HepG2 (cell line): Measurements from ENCODE around the gene R3HDM4. TPM values are rescaled to one million over a fixed set of nuclear protein-coding genes. Genes with fewer than 3 reads are reported as not detected.

ENCODE experiments used
- DNMT3B ChIP-seq: conservative IDR thresholded peaks from 2 replicates; pipeline ENCODE4 v1.6.1; 2016; ENCODE audit warnings: missing biosample characterization, control low read depth
- EEA1 ChIP-seq: sonication (generic); formaldehyde crosslinking; IDR thresholded peaks from 2 replicates; pipeline ENCODE4 v1.5.1; 2020; ENCODE audit warnings: mild to moderate bottlenecking, missing genetic modification reagents, borderline replicate concordance
- FOXK2 ChIP-seq: fragments of 450-650 bp; IDR thresholded peaks from 2 replicates; pipeline ENCODE4 v1.6.1; 2016
- GPN1 ChIP-seq: sonication (generic); formaldehyde crosslinking; IDR thresholded peaks from 2 replicates; pipeline ENCODE4 v1.5.1; 2020; ENCODE audit warnings: missing genetic modification reagents, borderline replicate concordance
- KLF12 ChIP-seq: sonication (generic); formaldehyde crosslinking; IDR thresholded peaks from 2 replicates; pipeline ENCODE4 v1.4.0; 2020; ENCODE audit warnings: missing genetic modification reagents, borderline replicate concordance
- RNF2 ChIP-seq: fragments of 450-650 bp; conservative IDR thresholded peaks from 2 replicates; pipeline ENCODE4 v1.6.1; 2016; ENCODE audit warnings: low read depth
- SMARCC2 ChIP-seq: fragments of 450-650 bp; IDR thresholded peaks from 2 replicates; pipeline ENCODE4 v1.6.1; 2017; ENCODE audit warnings: antibody characterized with exemption, mild to moderate bottlenecking
- SPEN ChIP-seq: sonication (generic); formaldehyde crosslinking; IDR thresholded peaks from 2 replicates; pipeline ENCODE4 v1.5.1; 2020; ENCODE audit warnings: low read depth, mild to moderate bottlenecking, missing genetic modification reagents
- TEAD3 ChIP-seq: optimal IDR thresholded peaks from 2 replicates; pipeline ENCODE3; 2016; ENCODE audit warnings: borderline replicate concordance
- ZMYM2 ChIP-seq: sonication (generic); formaldehyde crosslinking; IDR thresholded peaks from 2 replicates; pipeline ENCODE4 v1.8.0; 2022; ENCODE audit warnings: mild to moderate bottlenecking, missing genetic modification reagents
- ZNF180 ChIP-seq: sonication (generic); formaldehyde crosslinking; IDR thresholded peaks from 2 replicates; pipeline ENCODE4 v1.4.0; 2020; ENCODE audit warnings: low read depth, missing genetic modification reagents, borderline replicate concordance
- ZNF780A ChIP-seq: sonication (generic); formaldehyde crosslinking; IDR thresholded peaks from 2 replicates; pipeline ENCODE4 v1.8.0; 2022; ENCODE audit warnings: mild to moderate bottlenecking, missing genetic modification reagents, moderate library complexity
- ZNF816 ChIP-seq: sonication (generic); formaldehyde crosslinking; IDR thresholded peaks from 2 replicates; pipeline ENCODE4 v1.8.0; 2022; ENCODE audit warnings: missing genetic modification reagents, mild to moderate bottlenecking, borderline replicate concordance
- ZSCAN25 ChIP-seq: sonication (generic); formaldehyde crosslinking; IDR thresholded peaks from 2 replicates; pipeline ENCODE4 v1.8.0; 2022; ENCODE audit warnings: mild to moderate bottlenecking, missing genetic modification reagents
- polyA plus RNA-seq, 8 experiments: library from polyadenylated mRNA; depleted of rRNA in 3 of 8; stranded (reverse) in 7 of 8; unstranded in 1 of 8; fragments of >200 nt; fragmentation: Illumina TruSeq in 4 of 8; extraction: Trizol in 4 of 8; gene quantifications; 2 replicates each; pipeline versions ENCODE4 v1.2.1 to v1.2.3, GENCODE V29; 2011 to 2016; ENCODE audit warnings: low read depth in 4 of 8, missing spikeins in 1 of 8, mixed read lengths in 1 of 8; ENCODE audit not compliant: insufficient read depth in 1 of 8
- total RNA-seq, 5 experiments: library from RNA; depleted of rRNA; stranded (reverse); fragments of >200 nt; fragmentation: Illumina TruSeq; extraction: Trizol; gene quantifications; 2 replicates each; pipeline ENCODE4 v1.2.3, GENCODE V29; 2016; ENCODE audit warnings: low read depth in 1 of 5
- TF ChIP-seq, protein P1 (sequence below): sonication (generic); formaldehyde crosslinking; IDR thresholded peaks from 2 replicates; pipeline ENCODE4 v1.5.0; 2020; ENCODE audit warnings: missing genetic modification reagents
- TF ChIP-seq, protein P2 (sequence below): sonication (generic); formaldehyde crosslinking; conservative IDR thresholded peaks from 2 replicates; pipeline ENCODE4 v1.4.0; 2020; ENCODE audit warnings: missing genetic modification reagents
- TF ChIP-seq, protein P3 (sequence below): sonication (generic); formaldehyde crosslinking; IDR thresholded peaks from 2 replicates; pipeline ENCODE4 v1.5.0; 2020; ENCODE audit warnings: missing genetic modification reagents
- TF ChIP-seq, protein P4 (sequence below): sonication (generic); formaldehyde crosslinking; IDR thresholded peaks from 2 replicates; pipeline ENCODE4 v1.8.1; 2023; ENCODE audit warnings: mild to moderate bottlenecking, missing genetic modification reagents
- TF ChIP-seq, protein P5 (sequence below): sonication (generic); formaldehyde crosslinking; IDR thresholded peaks from 2 replicates; pipeline ENCODE4 v1.4.0; 2020; ENCODE audit warnings: missing genetic modification reagents
- TF ChIP-seq, protein P6 (sequence below): IDR thresholded peaks from 2 replicates; pipeline ENCODE4 v1.6.1; 2016; ENCODE audit warnings: control low read depth
- TF ChIP-seq, protein P7 (sequence below): sonication (generic); formaldehyde crosslinking; IDR thresholded peaks from 2 replicates; pipeline ENCODE4 v1.4.0; 2020; ENCODE audit warnings: mild to moderate bottlenecking, missing genetic modification reagents

R3HDM4 gene
- total and polyA plus RNA-seq, 2 of the 13 experiments (the other 11 are each of a cell fraction or from before 2014, with no cell fraction given), result 26.2 to 26.9 TPM

DNA sequence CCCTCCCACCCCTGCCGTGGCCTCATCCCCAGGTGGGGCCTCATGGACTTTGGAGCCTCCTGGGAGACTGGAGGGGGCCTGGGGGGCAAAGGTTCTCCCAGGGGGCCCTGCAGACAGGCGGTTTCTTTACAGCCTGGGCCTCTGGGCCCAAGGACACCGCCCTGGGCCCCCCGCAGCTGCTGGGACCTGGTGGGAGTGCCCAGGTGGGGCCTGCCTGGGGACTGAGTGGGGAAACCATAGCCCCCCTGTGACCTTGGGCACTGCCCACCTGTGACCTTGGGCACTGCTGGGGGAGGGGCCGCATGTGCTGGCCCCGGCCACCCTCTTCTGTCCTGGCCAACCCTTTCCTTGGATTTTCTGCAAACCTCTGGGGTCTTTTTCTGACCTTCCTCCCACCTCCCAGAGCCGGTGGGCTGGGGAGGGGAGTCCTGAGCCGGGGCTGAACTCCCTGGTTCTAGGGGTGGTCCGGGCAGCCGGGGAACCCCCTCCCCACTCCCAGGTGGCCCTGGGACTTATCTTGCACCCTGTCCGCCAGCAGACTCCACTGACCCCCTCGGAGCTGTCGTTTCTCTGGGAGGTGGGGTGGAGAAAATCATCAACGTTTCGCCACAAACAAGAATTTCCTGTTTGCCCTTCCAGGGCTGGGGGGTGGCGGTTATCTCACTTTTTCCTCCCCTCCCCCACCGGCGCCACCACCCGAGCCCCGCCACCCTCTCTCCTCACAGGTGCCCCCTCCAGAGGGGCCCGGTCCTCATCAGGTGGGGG is 39.8 kb upstream of the R3HDM4 start (continued):
- TF ChIP-seq, protein P1, sequence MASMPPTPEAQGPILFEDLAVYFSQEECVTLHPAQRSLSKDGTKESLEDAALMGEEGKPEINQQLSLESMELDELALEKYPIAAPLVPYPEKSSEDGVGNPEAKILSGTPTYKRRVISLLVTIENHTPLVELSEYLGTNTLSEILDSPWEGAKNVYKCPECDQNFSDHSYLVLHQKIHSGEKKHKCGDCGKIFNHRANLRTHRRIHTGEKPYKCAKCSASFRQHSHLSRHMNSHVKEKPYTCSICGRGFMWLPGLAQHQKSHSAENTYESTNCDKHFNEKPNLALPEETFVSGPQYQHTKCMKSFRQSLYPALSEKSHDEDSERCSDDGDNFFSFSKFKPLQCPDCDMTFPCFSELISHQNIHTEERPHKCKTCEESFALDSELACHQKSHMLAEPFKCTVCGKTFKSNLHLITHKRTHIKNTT (CRISPR knock-in tag), result no peak
- TF ChIP-seq ZNF816 (peak; percentile 90; the same call in 1 of the 2 replicates), EEA1 (CRISPR knock-in tag) (no peak), TEAD3 (CRISPR knock-in tag) (peak; percentile 79), DNMT3B (CRISPR knock-in tag) (0 out of 2 replicates have a peak, but pooled peaks have one; percentile 31), ZNF180 (CRISPR knock-in tag) (no peak), ZNF780A (CRISPR knock-in tag) (no peak), SPEN (peak; percentile 86), GPN1 (CRISPR knock-in tag) (no peak), ZSCAN25 (CRISPR knock-in tag) (peak; percentile 95), SMARCC2 (no peak), ZMYM2 (no peak), RNF2 (no peak), KLF12 (peak; percentile 98), FOXK2 (no peak)
- TF ChIP-seq, protein P2, sequence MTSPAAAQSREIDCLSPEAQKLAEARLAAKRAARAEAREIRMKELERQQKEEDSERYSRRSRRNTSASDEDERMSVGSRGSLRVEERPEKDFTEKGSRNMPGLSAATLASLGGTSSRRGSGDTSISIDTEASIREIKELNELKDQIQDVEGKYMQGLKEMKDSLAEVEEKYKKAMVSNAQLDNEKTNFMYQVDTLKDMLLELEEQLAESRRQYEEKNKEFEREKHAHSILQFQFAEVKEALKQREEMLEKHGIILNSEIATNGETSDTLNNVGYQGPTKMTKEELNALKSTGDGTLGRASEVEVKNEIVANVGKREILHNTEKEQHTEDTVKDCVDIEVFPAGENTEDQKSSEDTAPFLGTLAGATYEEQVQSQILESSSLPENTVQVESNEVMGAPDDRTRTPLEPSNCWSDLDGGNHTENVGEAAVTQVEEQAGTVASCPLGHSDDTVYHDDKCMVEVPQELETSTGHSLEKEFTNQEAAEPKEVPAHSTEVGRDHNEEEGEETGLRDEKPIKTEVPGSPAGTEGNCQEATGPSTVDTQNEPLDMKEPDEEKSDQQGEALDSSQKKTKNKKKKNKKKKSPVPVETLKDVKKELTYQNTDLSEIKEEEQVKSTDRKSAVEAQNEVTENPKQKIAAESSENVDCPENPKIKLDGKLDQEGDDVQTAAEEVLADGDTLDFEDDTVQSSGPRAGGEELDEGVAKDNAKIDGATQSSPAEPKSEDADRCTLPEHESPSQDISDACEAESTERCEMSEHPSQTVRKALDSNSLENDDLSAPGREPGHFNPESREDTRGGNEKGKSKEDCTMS (CRISPR knock-in tag), result no peak
- TF ChIP-seq, protein P3, sequence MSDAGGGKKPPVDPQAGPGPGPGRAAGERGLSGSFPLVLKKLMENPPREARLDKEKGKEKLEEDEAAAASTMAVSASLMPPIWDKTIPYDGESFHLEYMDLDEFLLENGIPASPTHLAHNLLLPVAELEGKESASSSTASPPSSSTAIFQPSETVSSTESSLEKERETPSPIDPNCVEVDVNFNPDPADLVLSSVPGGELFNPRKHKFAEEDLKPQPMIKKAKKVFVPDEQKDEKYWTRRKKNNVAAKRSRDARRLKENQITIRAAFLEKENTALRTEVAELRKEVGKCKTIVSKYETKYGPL (CRISPR knock-in tag), result no peak
- TF ChIP-seq, protein P4, sequence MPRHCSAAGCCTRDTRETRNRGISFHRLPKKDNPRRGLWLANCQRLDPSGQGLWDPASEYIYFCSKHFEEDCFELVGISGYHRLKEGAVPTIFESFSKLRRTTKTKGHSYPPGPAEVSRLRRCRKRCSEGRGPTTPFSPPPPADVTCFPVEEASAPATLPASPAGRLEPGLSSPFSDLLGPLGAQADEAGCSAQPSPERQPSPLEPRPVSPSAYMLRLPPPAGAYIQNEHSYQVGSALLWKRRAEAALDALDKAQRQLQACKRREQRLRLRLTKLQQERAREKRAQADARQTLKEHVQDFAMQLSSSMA (CRISPR knock-in tag), result no peak
- TF ChIP-seq, protein P5, sequence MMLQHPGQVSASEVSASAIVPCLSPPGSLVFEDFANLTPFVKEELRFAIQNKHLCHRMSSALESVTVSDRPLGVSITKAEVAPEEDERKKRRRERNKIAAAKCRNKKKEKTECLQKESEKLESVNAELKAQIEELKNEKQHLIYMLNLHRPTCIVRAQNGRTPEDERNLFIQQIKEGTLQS (CRISPR knock-in tag), result peak; percentile 66
- TF ChIP-seq, protein P6, sequence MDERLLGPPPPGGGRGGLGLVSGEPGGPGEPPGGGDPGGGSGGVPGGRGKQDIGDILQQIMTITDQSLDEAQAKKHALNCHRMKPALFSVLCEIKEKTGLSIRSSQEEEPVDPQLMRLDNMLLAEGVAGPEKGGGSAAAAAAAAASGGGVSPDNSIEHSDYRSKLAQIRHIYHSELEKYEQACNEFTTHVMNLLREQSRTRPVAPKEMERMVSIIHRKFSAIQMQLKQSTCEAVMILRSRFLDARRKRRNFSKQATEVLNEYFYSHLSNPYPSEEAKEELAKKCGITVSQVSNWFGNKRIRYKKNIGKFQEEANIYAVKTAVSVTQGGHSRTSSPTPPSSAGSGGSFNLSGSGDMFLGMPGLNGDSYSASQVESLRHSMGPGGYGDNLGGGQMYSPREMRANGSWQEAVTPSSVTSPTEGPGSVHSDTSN, result no peak
- TF ChIP-seq, protein P7, sequence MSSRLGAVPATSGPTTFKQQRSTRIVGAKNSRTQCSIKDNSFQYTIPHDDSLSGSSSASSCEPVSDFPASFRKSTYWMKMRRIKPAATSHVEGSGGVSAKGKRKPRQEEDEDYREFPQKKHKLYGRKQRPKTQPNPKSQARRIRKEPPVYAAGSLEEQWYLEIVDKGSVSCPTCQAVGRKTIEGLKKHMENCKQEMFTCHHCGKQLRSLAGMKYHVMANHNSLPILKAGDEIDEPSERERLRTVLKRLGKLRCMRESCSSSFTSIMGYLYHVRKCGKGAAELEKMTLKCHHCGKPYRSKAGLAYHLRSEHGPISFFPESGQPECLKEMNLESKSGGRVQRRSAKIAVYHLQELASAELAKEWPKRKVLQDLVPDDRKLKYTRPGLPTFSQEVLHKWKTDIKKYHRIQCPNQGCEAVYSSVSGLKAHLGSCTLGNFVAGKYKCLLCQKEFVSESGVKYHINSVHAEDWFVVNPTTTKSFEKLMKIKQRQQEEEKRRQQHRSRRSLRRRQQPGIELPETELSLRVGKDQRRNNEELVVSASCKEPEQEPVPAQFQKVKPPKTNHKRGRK, result no peak
